Neural cell (in vitro differentiated cells): ENCODE measurements around the gene CTRL. TPM values are rescaled to one million over a fixed set of nuclear protein-coding genes. Genes with fewer than 3 reads are reported as not detected.

ENCODE experiments used
- H2AFZ ChIP-seq: fragments of 200-600, 300-800 bp; sonication (generic), shearing (Covaris generic); 2 replicates; pipeline ENCODE4 v1.6.0; 2014; ENCODE audit warnings: low read depth, mild to moderate bottlenecking, antibody characterized with exemption, low read length, moderate library complexity
- H3F3A ChIP-seq: fragments of 200-600 bp; shearing (Covaris generic); 2 replicates; pipeline ENCODE4 v1.6.1; 2016; ENCODE audit warnings: mild to moderate bottlenecking, moderate library complexity, mixed read lengths, antibody characterized with exemption, low read length; ENCODE audit not compliant: insufficient read depth, poor library complexity, severe bottlenecking
- H3K27ac ChIP-seq: fragments of 200-600, 300-800 bp; sonication (generic), shearing (Covaris generic); 2 replicates; pipeline ENCODE4 v1.5.1; 2014; ENCODE audit warnings: mild to moderate bottlenecking, low read length, moderate library complexity
- H3K27me3 ChIP-seq: fragments of 300-800, 200-600 bp; sonication (generic), shearing (Covaris generic); 2 replicates; pipeline ENCODE4 v1.6.0; 2014; ENCODE audit warnings: mild to moderate bottlenecking, low read depth, low read length, moderate library complexity; ENCODE audit not compliant: insufficient read depth
- H3K36me3 ChIP-seq: fragments of 300-800, 200-600 bp; sonication (generic), shearing (Covaris generic); 2 replicates; pipeline ENCODE4 v1.5.1; 2014; ENCODE audit warnings: mild to moderate bottlenecking, antibody characterized with exemption, low read length, moderate library complexity; ENCODE audit not compliant: insufficient read depth
- H3K4me2 ChIP-seq: fragments of 300-800, 200-600 bp; sonication (generic), shearing (Covaris generic); 2 replicates; pipeline ENCODE4 v1.6.0; 2014; ENCODE audit warnings: mild to moderate bottlenecking, low read length
- H3K4me3 ChIP-seq: fragments of 300-800, 200-600 bp; sonication (generic), shearing (Covaris generic); 2 replicates; pipeline ENCODE4 v1.5.1; 2014; ENCODE audit warnings: mild to moderate bottlenecking, low read length, moderate library complexity
- H3K79me2 ChIP-seq: fragments of 200-600 bp; shearing (Covaris generic); replicated peaks from 2 replicates; pipeline ENCODE4 v1.6.0; 2014; ENCODE audit warnings: mild to moderate bottlenecking, low read length, moderate library complexity; ENCODE audit not compliant: insufficient read depth
- H3K9ac ChIP-seq: fragments of 300-800, 200-600 bp; sonication (generic), shearing (Covaris generic); 2 replicates; pipeline ENCODE4 v1.6.1; 2016; ENCODE audit warnings: mild to moderate bottlenecking, low read length, mixed read lengths
- H3K9me2 ChIP-seq: fragments of 200-600 bp; shearing (Covaris generic); 2 replicates; pipeline ENCODE4 v1.6.1; 2016; ENCODE audit warnings: mild to moderate bottlenecking, low read length, mixed read lengths; ENCODE audit not compliant: insufficient read depth
- H3K9me3 ChIP-seq: fragments of 200-600, 300-800 bp; sonication (generic), shearing (Covaris generic); 2 replicates; pipeline ENCODE4 v1.6.1; 2016; ENCODE audit warnings: mild to moderate bottlenecking, mixed run types, low read length, moderate library complexity, mixed read lengths
- H4K20me1 ChIP-seq: fragments of 200-600 bp; shearing (Covaris generic); 2 replicates; pipeline ENCODE4 v1.6.1; 2016; ENCODE audit warnings: mild to moderate bottlenecking, mixed run types; ENCODE audit not compliant: insufficient read depth
- EP300 ChIP-seq: fragments of 450-650 bp; conservative IDR thresholded peaks from 2 replicates; pipeline ENCODE4 v1.6.1; 2014; ENCODE audit warnings: antibody characterized with exemption, mild to moderate bottlenecking, moderate library complexity; ENCODE audit not compliant: poor library complexity, severe bottlenecking
- EZH2 ChIP-seq: fragments of 200-600, 300-800 bp; shearing (Covaris generic), sonication (generic); IDR thresholded peaks from 2 replicates; pipeline ENCODE4 v1.6.1; 2014; ENCODE audit warnings: antibody characterized with exemption, low read length, borderline replicate concordance, mild to moderate bottlenecking; ENCODE audit not compliant: insufficient read depth, poor library complexity, severe bottlenecking
- MXI1 ChIP-seq: fragments of 450-650 bp; conservative IDR thresholded peaks from 2 replicates; pipeline ENCODE4 v1.6.1; 2014; ENCODE audit warnings: antibody characterized with exemption, mild to moderate bottlenecking; ENCODE audit not compliant: poor library complexity, severe bottlenecking
- POLR2AphosphoS5 ChIP-seq: IDR thresholded peaks from 2 replicates; pipeline ENCODE4 v1.6.1; 2012
- RAD21 ChIP-seq: fragments of 450-650 bp; conservative IDR thresholded peaks from 2 replicates; pipeline ENCODE4 v1.6.1; 2014; ENCODE audit warnings: antibody characterized with exemption, mild to moderate bottlenecking, moderate library complexity
- SMC3 ChIP-seq: fragments of 450-650 bp; conservative IDR thresholded peaks from 2 replicates; pipeline ENCODE4 v1.6.1; 2014; ENCODE audit warnings: antibody characterized with exemption, mild to moderate bottlenecking, moderate library complexity; ENCODE audit not compliant: poor library complexity
- TAF1 ChIP-seq: IDR thresholded peaks from 2 replicates; pipeline ENCODE4 v1.6.1; 2012; ENCODE audit warnings: low read depth
- polyA plus RNA-seq: library from polyadenylated mRNA; depleted of rRNA; stranded (reverse); fragments of >200 nt; gene quantifications from 2 replicates; pipeline ENCODE4 v1.2.3, GENCODE V29; 2014
- TF ChIP-seq, protein P1 (sequence below): fragments of 450-650 bp; IDR thresholded peaks from 2 replicates; pipeline ENCODE4 v1.5.1; 2014; ENCODE audit warnings: antibody characterized with exemption, mild to moderate bottlenecking, moderate library complexity; ENCODE audit not compliant: poor library complexity, severe bottlenecking
- TF ChIP-seq, protein P2 (sequence below): IDR thresholded peaks from 2 replicates; pipeline ENCODE4 v1.6.1; 2012; ENCODE audit warnings: borderline replicate concordance

CTRL gene
- polyA plus RNA-seq, 1 donor from 2014 or later, result 3.8 TPM

DNA sequence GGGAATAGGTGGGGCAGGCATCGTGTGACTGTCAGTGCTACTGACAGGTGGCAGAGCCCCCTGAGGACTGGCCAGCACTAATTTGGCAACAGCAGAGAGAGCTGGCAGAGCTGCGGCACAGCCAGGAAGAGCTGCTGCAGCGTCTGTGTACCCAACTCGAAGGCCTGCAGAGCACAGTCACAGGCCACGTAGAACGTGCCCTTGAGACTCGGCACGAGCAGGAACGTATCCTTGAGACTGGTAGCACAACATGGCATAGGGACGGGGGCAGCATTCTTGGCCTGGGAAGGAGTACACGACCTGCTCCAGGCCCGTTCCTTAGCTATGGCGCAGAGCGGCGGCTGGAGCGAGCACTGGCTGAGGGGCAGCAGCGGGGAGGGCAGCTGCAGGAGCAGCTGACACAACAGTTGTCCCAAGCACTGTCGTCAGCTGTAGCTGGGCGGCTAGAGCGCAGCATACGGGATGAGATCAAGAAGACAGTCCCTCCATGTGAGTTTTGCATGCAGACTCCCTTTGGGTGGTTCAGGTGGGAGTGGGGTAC, 50.0 kb downstream of the CTRL start:
- Histone ChIP-seq H3K4me3 (no peak overlapping the region), H3K9me3 (no peaks in the 10 kb centered on the region), H3K36me3 (peaks cover 8% of the 10 kb centered on the region), H3K27me3 (no peaks in the 10 kb centered on the region), H3K79me2 (no peaks in the 10 kb centered on the region), H3K9me2 (no peaks in the 10 kb centered on the region), H3K4me2 (no peak overlapping the region), H2AFZ (no peak overlapping the region), H3K27ac (no peak overlapping the region), H4K20me1 (no peaks in the 10 kb centered on the region), H3K9ac (no peak overlapping the region), H3F3A (no peaks in the 10 kb centered on the region)
- no peak for TF ChIP-seq EP300
- no peak for TF ChIP-seq RAD21
- no peak for TF ChIP-seq MXI1
- TF ChIP-seq POLR2AphosphoS5, result no peak
- TF ChIP-seq TAF1, result no peak
- TF ChIP-seq EZH2, result no peak
- TF ChIP-seq, protein P1, sequence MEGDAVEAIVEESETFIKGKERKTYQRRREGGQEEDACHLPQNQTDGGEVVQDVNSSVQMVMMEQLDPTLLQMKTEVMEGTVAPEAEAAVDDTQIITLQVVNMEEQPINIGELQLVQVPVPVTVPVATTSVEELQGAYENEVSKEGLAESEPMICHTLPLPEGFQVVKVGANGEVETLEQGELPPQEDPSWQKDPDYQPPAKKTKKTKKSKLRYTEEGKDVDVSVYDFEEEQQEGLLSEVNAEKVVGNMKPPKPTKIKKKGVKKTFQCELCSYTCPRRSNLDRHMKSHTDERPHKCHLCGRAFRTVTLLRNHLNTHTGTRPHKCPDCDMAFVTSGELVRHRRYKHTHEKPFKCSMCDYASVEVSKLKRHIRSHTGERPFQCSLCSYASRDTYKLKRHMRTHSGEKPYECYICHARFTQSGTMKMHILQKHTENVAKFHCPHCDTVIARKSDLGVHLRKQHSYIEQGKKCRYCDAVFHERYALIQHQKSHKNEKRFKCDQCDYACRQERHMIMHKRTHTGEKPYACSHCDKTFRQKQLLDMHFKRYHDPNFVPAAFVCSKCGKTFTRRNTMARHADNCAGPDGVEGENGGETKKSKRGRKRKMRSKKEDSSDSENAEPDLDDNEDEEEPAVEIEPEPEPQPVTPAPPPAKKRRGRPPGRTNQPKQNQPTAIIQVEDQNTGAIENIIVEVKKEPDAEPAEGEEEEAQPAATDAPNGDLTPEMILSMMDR, result no peak
- TF ChIP-seq, protein P2, sequence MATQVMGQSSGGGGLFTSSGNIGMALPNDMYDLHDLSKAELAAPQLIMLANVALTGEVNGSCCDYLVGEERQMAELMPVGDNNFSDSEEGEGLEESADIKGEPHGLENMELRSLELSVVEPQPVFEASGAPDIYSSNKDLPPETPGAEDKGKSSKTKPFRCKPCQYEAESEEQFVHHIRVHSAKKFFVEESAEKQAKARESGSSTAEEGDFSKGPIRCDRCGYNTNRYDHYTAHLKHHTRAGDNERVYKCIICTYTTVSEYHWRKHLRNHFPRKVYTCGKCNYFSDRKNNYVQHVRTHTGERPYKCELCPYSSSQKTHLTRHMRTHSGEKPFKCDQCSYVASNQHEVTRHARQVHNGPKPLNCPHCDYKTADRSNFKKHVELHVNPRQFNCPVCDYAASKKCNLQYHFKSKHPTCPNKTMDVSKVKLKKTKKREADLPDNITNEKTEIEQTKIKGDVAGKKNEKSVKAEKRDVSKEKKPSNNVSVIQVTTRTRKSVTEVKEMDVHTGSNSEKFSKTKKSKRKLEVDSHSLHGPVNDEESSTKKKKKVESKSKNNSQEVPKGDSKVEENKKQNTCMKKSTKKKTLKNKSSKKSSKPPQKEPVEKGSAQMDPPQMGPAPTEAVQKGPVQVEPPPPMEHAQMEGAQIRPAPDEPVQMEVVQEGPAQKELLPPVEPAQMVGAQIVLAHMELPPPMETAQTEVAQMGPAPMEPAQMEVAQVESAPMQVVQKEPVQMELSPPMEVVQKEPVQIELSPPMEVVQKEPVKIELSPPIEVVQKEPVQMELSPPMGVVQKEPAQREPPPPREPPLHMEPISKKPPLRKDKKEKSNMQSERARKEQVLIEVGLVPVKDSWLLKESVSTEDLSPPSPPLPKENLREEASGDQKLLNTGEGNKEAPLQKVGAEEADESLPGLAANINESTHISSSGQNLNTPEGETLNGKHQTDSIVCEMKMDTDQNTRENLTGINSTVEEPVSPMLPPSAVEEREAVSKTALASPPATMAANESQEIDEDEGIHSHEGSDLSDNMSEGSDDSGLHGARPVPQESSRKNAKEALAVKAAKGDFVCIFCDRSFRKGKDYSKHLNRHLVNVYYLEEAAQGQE, result no peak
- TF ChIP-seq SMC3, result no peak

DNA sequence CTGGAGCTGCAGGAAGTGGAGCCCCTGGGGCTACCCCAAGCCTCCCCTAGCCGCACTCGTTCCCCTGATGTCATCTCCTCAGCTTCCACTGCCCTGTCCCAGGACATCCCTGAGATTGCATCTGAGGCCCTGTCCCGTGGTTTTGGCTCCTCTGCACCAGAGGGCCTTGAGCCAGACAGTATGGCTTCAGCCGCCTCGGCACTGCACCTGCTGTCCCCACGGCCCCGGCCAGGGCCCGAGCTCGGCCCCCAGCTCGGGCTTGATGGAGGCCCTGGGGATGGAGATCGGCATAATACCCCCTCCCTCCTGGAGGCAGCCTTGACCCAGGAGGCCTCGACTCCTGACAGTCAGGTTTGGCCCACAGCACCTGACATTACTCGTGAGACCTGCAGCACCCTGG, 51.1 kb downstream of the CTRL start:
- Histone ChIP-seq H3K79me2 (peaks cover under 1% of the 10 kb centered on the region), H2AFZ (no peak overlapping the region), H3K27me3 (no peaks in the 10 kb centered on the region), H3K4me2 (no peak overlapping the region), H3K9me3 (no peaks in the 10 kb centered on the region), H4K20me1 (no peaks in the 10 kb centered on the region), H3K36me3 (peaks cover 8% of the 10 kb centered on the region), H3K27ac (no peak overlapping the region), H3K4me3 (no peak overlapping the region), H3K9ac (no peak overlapping the region), H3K9me2 (no peaks in the 10 kb centered on the region), H3F3A (no peaks in the 10 kb centered on the region)
- TF ChIP-seq EP300 (no peak), EZH2 (no peak), RAD21 (no peak), TAF1 (no peak), MXI1 (no peak), POLR2AphosphoS5 (no peak), SMC3 (no peak)
- TF ChIP-seq, protein P2, result no peak
- TF ChIP-seq, protein P1, result no peak
